GM21619 (cell line): ENCODE data around the gene IL20.
"Not testable (repeated sequence)": the region's sequence is repeated elsewhere in the genome, so short reads cannot be mapped to it uniquely, and the experiment has no call there.

Experiments used
- ATAC-seq: cut with Tn5 transposase; IDR thresholded peaks from one replicate; pipeline ENCODE4 v1.9.1; 2021; ENCODE audit not compliant: unreplicated experiment

Gene IL20

DNA sequence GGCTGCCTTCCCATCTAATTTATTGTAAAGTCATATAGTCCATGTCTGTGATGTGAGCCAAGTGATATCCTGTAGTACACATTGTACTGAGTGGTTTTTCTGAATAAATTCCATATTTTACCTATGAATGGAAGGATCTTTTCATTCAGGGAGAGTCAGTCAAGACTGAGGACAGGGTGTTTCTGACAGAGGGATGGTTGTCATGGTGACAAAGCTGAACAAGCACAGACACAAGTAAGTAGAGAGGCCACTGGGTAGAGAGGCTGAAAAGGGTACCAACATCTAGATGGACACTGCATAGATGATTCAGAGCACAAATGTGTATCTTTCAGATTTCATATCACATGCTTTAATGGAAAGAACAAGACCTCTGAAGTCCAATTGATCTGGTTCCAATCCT is 22.6 kb upstream of the IL20 start:
- no peak for ATAC-seq

DNA sequence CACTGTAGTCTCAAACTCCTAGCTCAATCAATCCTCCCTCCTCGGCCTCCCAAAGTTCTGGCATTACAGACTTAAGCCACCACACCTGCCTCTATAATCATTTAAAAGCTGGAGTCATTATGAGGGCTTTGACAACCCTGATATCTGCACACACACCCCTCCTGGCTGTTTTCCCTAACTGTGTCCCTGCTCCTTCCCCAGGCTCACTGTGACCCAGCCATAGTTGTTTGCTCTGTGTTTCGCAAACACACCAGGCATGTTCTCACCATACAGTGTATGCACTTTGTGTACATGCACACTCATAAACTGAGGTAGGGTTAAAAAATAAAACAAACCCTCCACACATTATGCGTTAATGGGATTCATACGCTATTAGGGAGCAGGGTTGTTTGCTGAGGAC is 21.8 kb upstream of the IL20 start:
- no peak for ATAC-seq

- no peak for ATAC-seq
Observed at GRCh38 chr1:206846487-206846886, 18.9 kb upstream of the IL20 start.

GRCh38 chr1:206847337-206847834 is 18.0 kb upstream of the IL20 start:
- no peak for ATAC-seq

GRCh38 chr1:206847946-206848345 is 17.5 kb upstream of the IL20 start:
- ATAC-seq: no peak

GRCh38 chr1:206850401-206850800 is 15.0 kb upstream of the IL20 start:
- no peak for ATAC-seq

DNA sequence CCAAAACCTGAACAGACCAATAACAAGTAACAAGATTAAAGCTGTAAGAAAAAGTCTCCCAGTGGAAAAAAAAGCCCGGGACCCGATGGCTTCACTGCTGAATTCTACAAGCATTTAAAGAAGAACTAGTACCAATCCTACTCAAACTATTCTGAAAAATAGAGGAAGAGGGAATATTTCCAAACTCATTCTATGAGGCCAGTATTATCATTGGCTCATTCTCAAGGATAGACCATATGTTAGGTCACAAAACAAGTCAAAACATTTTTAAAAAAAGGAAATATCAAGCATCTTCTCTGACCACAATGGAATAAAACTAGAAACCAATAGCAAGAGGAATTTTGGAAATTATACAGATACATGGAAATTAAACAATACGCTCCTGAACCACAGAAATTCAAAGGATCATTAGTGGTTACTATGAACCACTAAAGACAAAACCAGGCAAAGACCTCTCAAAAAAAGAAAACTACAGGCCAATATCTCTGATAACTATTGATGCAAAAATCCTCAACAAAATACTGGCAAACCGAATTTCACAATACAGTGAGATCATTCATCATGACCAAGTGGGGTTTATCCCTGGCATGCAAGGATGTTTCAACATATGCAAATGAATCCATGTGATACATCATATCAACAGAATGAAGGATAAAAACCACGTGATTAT is 13.9 kb upstream of the IL20 start:
- ATAC-seq: no peak

- not testable (repeated sequence) for ATAC-seq
Observed at GRCh38 chr1:206852662-206853061, 12.8 kb upstream of the IL20 start.

- ATAC-seq: not testable (repeated sequence)
Observed at GRCh38 chr1:206853696-206854095, 11.7 kb upstream of the IL20 start.

GRCh38 chr1:206854401-206855129 is 10.9 kb upstream of the IL20 start:
- ATAC-seq: no peak

- no peak for ATAC-seq
Observed at GRCh38 chr1:206855859-206856258, 9.6 kb upstream of the IL20 start.

GRCh38 chr1:206856674-206857464 is 8.6 kb upstream of the IL20 start:
- ATAC-seq: no peak

DNA sequence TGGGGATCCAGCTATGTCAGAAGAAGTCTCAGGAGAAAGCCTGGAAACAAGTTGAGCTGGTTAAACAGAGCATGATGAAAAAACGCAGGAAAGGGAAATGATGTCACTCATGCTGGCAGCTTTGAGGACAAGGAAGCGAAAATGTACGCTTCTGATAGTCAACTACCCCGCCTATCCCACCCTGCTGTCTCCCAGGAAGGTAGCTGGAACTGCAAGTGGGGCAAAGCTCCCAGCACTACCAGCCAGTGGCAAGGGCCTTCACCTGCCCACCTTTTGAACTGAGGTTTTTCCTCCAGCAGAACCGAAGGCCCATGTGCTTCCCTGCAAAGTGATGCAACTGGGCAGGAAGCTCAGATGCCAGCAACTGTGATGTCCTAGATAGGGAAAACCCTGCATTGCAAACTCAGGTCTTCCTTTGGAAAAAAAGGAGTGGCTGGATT is 6.3 kb upstream of the IL20 start:
- ATAC-seq: no peak

DNA sequence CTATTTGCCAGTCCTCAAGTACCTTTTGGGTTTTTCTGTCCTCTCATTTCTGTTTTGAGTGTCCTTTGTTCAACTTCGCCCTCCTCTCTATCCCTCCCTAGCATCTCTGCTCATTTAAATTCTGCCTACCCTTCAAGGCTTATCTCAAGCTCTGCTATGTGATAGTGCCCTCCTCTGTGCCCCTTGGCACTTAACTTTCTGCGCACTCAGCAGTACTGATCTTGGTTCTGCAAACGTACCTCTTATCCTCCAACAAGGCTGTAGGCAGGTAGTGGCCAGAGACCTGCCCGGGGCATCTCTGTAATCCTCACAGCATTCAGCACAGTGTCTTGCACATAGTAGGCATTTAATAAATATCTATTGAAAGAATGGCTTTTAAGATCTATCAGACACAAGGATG is 5.3 kb upstream of the IL20 start:
- ATAC-seq: no peak

DNA sequence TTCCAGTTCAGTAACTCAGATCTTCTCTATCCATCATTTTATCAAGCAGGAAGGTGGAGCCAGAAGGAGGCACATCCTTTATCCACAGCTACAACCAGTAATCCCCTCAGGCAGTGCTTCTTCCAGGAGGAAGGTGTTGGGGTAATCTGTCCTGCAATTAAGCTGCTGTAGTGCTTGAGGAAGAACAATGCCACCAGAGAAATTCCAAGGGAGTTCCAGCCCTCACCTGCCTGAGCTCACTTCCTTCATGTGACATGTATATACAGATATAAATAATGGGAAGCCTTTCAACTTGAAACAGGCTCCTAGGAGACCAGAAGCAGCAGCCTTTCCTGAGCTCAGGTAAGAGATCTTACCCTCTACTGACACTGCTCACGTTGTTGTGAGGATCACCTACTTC is 2.2 kb upstream of the IL20 start:
- ATAC-seq: no peak

- ATAC-seq: no peak
Observed at GRCh38 chr1:206866062-206866461, 639 bp downstream of the IL20 start.

GRCh38 chr1:206867239-206867638 is 1.8 kb downstream of the IL20 start:
- no peak for ATAC-seq

- no peak for ATAC-seq
Observed at GRCh38 chr1:206867716-206868115, 2.3 kb downstream of the IL20 start.

GRCh38 chr1:206868264-206868663 is 2.8 kb downstream of the IL20 start:
- ATAC-seq: no peak

DNA sequence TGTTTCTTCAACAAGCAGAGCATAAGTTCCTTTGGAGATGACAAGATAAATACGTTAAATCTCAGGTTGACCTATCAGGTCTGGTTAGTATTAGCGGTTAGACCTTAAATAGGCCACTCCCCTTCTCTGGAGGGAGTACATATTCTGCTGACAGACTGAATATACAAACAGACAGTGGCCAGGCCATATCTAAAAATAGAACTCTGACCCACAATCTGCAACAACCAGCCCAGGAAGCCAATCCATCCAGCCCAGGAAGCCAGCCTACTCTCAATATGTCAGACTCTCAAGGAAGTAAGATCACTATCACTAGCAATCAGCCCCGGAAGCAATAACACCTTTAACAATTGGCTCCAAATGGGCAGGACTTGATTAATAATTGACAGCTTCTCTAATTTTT is 6.7 kb downstream of the IL20 start:
- no peak for ATAC-seq

GRCh38 chr1:206873603-206874188 is 8.3 kb downstream of the IL20 start:
- ATAC-seq: no peak
